Measurements from ENCODE around the gene DMAC2. TPM values are rescaled to one million over a fixed set of nuclear protein-coding genes. Genes with fewer than 3 reads are reported as not detected.

DMAC2 gene
- total and polyA plus RNA-seq, 2 of the 13 experiments (the other 11 are each of a cell fraction or from before 2014, with no cell fraction given), result 39.0 to 66.0 TPM

DNA sequence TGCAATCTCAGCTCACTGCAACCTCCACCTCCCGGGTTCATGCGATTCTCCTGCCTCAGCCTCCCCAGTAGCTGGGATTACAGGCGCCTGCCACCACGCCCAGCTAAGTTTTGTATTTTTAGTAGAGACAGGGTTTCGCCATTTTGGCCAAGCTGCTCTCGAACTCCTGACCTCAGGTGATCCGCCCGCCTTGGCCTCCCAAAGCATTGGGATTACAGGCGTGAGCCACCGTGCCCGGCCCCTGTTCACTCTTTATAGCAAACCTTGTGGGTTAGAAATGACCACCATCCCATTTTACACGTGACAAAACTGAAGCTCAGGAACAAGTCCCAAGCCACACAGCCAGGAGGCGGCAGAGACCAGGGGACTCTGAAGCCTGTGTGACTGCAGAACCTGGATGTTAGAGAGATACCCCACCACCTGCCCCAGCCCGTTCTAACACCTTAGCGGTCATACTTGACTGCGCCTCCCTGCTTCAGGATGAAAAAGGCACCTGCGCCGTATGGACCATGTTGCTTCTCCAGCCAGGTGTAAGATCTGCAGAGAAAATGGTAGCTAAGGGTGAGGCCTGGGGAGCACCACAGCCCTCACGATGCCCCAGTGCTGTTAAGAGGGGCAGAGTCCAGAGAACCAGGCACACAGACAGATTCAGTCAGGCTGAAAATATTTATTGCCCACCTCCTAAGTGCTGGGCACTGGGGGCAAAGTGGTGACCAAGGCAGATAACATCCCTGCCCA, 3.6 kb downstream of the DMAC2 start:
- intact Hi-C loops (cut with micrococcal nuclease; ENCODE audit: unreplicated experiment), result no loop called here

More for the DNA sequence above, 3.6 kb downstream of the DMAC2 start:
- H3K9ac ChIP-seq (ENCODE audit: insufficient read depth, low read depth, low read length), result no peak overlapping the region
- WGBS (ENCODE audit: low lambda C conversion rate), result 97% methylated on average over 13 of the region's 19 CpGs
- FAIRE-seq, result no peak
- no peaks in the 10 kb centered on the region for H3K9me3 ChIP-seq (ENCODE audit: low read length)
- peaks cover 10 to 26% of the 10 kb centered on the region in 2 experiments; a peak in 4 of 5 replicates for H3K36me3 ChIP-seq (replicated peaks in 1 of 2; ENCODE audit: control insufficient read depth in 1 of 2, insufficient read depth in 2 of 2, low read length in 2 of 2)
- no peak for ATAC-seq
- no peak overlapping the region for H3K4me3 ChIP-seq (replicated peaks in 1 of 3; ENCODE audit: insufficient read depth in 1 of 3, low read depth in 2 of 3, low read length in 3 of 3)
- H4K20me1 ChIP-seq (ENCODE audit: insufficient read depth, low read length), result no peaks in the 10 kb centered on the region
- TF ChIP-seq YEATS4 (CRISPR knock-in tag; IDR thresholded peaks at IDR 0.05; ENCODE audit: borderline replicate concordance) (no peak), NR2F2 (IDR thresholded peaks at IDR 0.05; ENCODE audit: borderline replicate concordance, low read depth) (no peak), KDM1A (CRISPR knock-in tag; IDR thresholded peaks at IDR 0.05) (no peak), ZNF83 (CRISPR knock-in tag; IDR thresholded peaks at IDR 0.05; ENCODE audit: borderline replicate concordance) (no peak), TBP (CRISPR knock-in tag; IDR thresholded peaks at IDR 0.05) (no peak), TIGD3 (CRISPR knock-in tag; IDR thresholded peaks at IDR 0.05; ENCODE audit: borderline replicate concordance) (no peak), ZNF678 (CRISPR knock-in tag; IDR thresholded peaks at IDR 0.05) (no peak), ZBED4 (CRISPR knock-in tag; IDR thresholded peaks at IDR 0.05; ENCODE audit: borderline replicate concordance) (no peak), SSRP1 (CRISPR knock-in tag; IDR thresholded peaks at IDR 0.05) (no peak), ARNT2 (CRISPR knock-in tag; IDR thresholded peaks at IDR 0.05; ENCODE audit: low read depth) (no peak)
- TF ChIP-seq, protein P1, sequence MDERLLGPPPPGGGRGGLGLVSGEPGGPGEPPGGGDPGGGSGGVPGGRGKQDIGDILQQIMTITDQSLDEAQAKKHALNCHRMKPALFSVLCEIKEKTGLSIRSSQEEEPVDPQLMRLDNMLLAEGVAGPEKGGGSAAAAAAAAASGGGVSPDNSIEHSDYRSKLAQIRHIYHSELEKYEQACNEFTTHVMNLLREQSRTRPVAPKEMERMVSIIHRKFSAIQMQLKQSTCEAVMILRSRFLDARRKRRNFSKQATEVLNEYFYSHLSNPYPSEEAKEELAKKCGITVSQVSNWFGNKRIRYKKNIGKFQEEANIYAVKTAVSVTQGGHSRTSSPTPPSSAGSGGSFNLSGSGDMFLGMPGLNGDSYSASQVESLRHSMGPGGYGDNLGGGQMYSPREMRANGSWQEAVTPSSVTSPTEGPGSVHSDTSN (CRISPR knock-in tag; IDR thresholded peaks at IDR 0.05), result no peak
- H3K4me1 ChIP-seq (ENCODE audit: insufficient read depth, low read length), result peaks cover 40% of the 10 kb centered on the region
- no peak overlapping the region for H3K4me2 ChIP-seq (ENCODE audit: low read depth, low read length)
- POLR2A ChIA-PET, result interaction anchor here (0.7 to 4.7 kb wide), 3 partner anchors 8 to 26 kb away, joined by 3 to 55 read pairs (median 4); partner anchors contain the start of gene B3GNT8
- H3K27ac ChIP-seq (ENCODE audit: extremely low read length, insufficient read depth, low read length), result no peak overlapping the region
- no peaks in the 10 kb centered on the region for H3K27me3 ChIP-seq (ENCODE audit: control insufficient read depth in 1 of 2, insufficient read depth in 2 of 2, low read length in 2 of 2)
- H2AFZ ChIP-seq (ENCODE audit: low read length), result no peak overlapping the region
- BruUV-seq (replicated peaks), result no TSS peak
- CTCF ChIA-PET (ENCODE audit: low intra/inter-chr PET ratio, low total read pairs), result no interaction called here
- peaks cover 3% of the 10 kb centered on the region for H3K79me2 ChIP-seq (ENCODE audit: insufficient read depth, low read length)
- DNase-seq (ENCODE audit: low spot score), result no peak
- in situ Hi-C loops (cut with HindIII; ENCODE audit: extremely low pct_ligation_motif_present, low pct_unique_long_range_greater_than_20kb), result no loop called here

Data from HepG2 (cell line).